CD14-positive monocyte (primary cell): Measurements from ENCODE around the gene TMA7. TPM values are rescaled to one million over a fixed set of nuclear protein-coding genes. Genes with fewer than 3 reads are reported as not detected.
"Not testable (repeated sequence)": the region's sequence is repeated elsewhere in the genome, so short reads cannot be mapped to it uniquely, and the experiment has no call there.

ENCODE experiments used
- DNase-seq, 3 donors: peaks; one replicate each; pipeline ENCODE4 v3.0.0-alpha.2; 2011 to 2022
- H2AFZ ChIP-seq: 2 replicates; pipeline ENCODE4 v1.6.0; 2012; ENCODE audit warnings: mild to moderate bottlenecking, low read depth, low read length, inconsistent platforms; ENCODE audit not compliant: insufficient read depth, poor library complexity, severe bottlenecking
- H3K27ac ChIP-seq, 2 donors: 1 replicate in 1 of 2; 2 replicates in 1 of 2; pipeline ENCODE4 v1.5.1; 2012 to 2013; ENCODE audit warnings: low read length in 2 of 2, control low read depth in 1 of 2, inconsistent platforms in 1 of 2, low read depth in 1 of 2, mild to moderate bottlenecking in 1 of 2
- H3K27me3 ChIP-seq, 2 donors: one replicate each; pipeline versions ENCODE4 v1.6.0 to v1.6.1; 2011 to 2013; ENCODE audit warnings: low read length in 2 of 2; ENCODE audit not compliant: control insufficient read depth in 2 of 2, insufficient read depth in 2 of 2
- H3K36me3 ChIP-seq, 2 donors: replicated peaks in 1 of 2; 1 replicate in 1 of 2; 2 replicates in 1 of 2; pipeline versions ENCODE4 v1.5.1 to v1.6.1; 2012 to 2013; ENCODE audit warnings: low read length in 2 of 2, control low read depth in 1 of 2, inconsistent platforms in 1 of 2, mild to moderate bottlenecking in 1 of 2; ENCODE audit not compliant: insufficient read depth in 2 of 2, control insufficient read depth in 1 of 2
- H3K4me1 ChIP-seq, 2 donors: 1 replicate in 1 of 2; 2 replicates in 1 of 2; pipeline versions ENCODE4 v1.5.1 to v1.6.1; 2012 to 2013; ENCODE audit warnings: low read length in 2 of 2, control low read depth in 1 of 2, inconsistent platforms in 1 of 2, mild to moderate bottlenecking in 1 of 2, moderate library complexity in 1 of 2; ENCODE audit not compliant: insufficient read depth in 2 of 2, control insufficient read depth in 1 of 2
- H3K4me2 ChIP-seq: replicated peaks from 2 replicates; pipeline ENCODE3; 2012; ENCODE audit warnings: low read length, moderate library complexity, mild to moderate bottlenecking; ENCODE audit not compliant: poor library complexity, severe bottlenecking; ENCODE audit errors: extremely low read depth
- H3K4me3 ChIP-seq, 3 experiments: fragments of 200-600 bp in 1 of 3; sonication (generic) in 1 of 3; replicated peaks in 1 of 3; 1 replicate in 2 of 3; 2 replicates in 1 of 3; pipeline ENCODE4 v1.5.1; 2011 to 2013; ENCODE audit warnings: low read length in 3 of 3, mild to moderate bottlenecking in 3 of 3, control low read depth in 2 of 3, low read depth in 2 of 3, inconsistent platforms in 1 of 3, moderate library complexity in 1 of 3
- H3K79me2 ChIP-seq: 2 replicates; pipeline ENCODE4 v1.6.0; 2012; ENCODE audit warnings: mild to moderate bottlenecking, control low read depth, inconsistent platforms, low read length, moderate library complexity; ENCODE audit not compliant: insufficient read depth
- H3K9ac ChIP-seq: 2 replicates; pipeline ENCODE4 v1.6.0; 2017; ENCODE audit warnings: low read length, mild to moderate bottlenecking; ENCODE audit not compliant: insufficient read depth, poor library complexity, severe bottlenecking
- H3K9me3 ChIP-seq, 2 donors: replicated peaks in 1 of 2; 1 replicate in 1 of 2; 2 replicates in 1 of 2; pipeline versions ENCODE4 v1.5.1 to v1.6.1; 2012 to 2013; ENCODE audit warnings: low read length in 2 of 2, control low read depth in 1 of 2; ENCODE audit not compliant: control insufficient read depth in 1 of 2, insufficient read depth in 1 of 2
- H4K20me1 ChIP-seq: 2 replicates; pipeline ENCODE4 v1.6.0; 2012; ENCODE audit warnings: mild to moderate bottlenecking, low read length, control low read depth, moderate library complexity; ENCODE audit not compliant: insufficient read depth
- H3K27ac Mint-ChIP-seq, 7 donors: one replicate each; pipeline ENCODE4 v1.8.0; 2020; ENCODE audit warnings: mild to moderate bottlenecking in 7 of 7, mixed read lengths in 7 of 7, moderate library complexity in 6 of 7, inconsistent platforms in 2 of 7
- H3K27me3 Mint-ChIP-seq, 3 donors: one replicate each; pipeline ENCODE4 v1.8.0; 2021 to 2022; ENCODE audit warnings: low read depth in 3 of 3, mild to moderate bottlenecking in 3 of 3, mixed read lengths in 3 of 3, moderate library complexity in 3 of 3, inconsistent platforms in 1 of 3
- H3K36me3 Mint-ChIP-seq, 2 donors: one replicate each; pipeline ENCODE4 v1.8.0; 2020; ENCODE audit warnings: mixed read lengths in 2 of 2, inconsistent platforms in 1 of 2, mild to moderate bottlenecking in 1 of 2
- H3K4me1 Mint-ChIP-seq: one replicate; pipeline ENCODE4 v1.8.0; 2020; ENCODE audit warnings: mild to moderate bottlenecking, mixed read lengths
- H3K4me3 Mint-ChIP-seq, 2 donors: one replicate each; pipeline ENCODE4 v1.8.0; 2020; ENCODE audit warnings: mild to moderate bottlenecking in 2 of 2, mixed read lengths in 2 of 2, moderate library complexity in 1 of 2
- H3K9me3 Mint-ChIP-seq, 7 donors: one replicate each; pipeline ENCODE4 v1.8.0; 2020 to 2022; ENCODE audit warnings: mixed read lengths in 7 of 7, mild to moderate bottlenecking in 6 of 7, moderate library complexity in 6 of 7, inconsistent platforms in 2 of 7
- CTCF ChIP-seq: fragments of 200-600 bp; IDR thresholded peaks from one replicate; pipeline ENCODE4 v1.8.0; 2022; ENCODE audit warnings: antibody characterized with exemption, mild to moderate bottlenecking
- WGBS: methylation state at CpG from one replicate; pipeline ENCODE4 v1.1.5; 2013; ENCODE audit warnings: missing lambda C conversion rate; ENCODE audit not compliant: insufficient coverage; 5-methylcytosine and 5-hydroxymethylcytosine counted together
- intact Hi-C, 2 donors: fragments of 100-400 bp; cut with micrococcal nuclease; formaldehyde crosslinking; loops; one replicate each; pipeline versions ENCODE4 v1.15.0 to v1.15.1; 2023
- polyA plus RNA-seq, 3 donors: library from polyadenylated mRNA; depleted of rRNA in 1 of 3; unstranded in 2 of 3; stranded (reverse) in 1 of 3; fragments of 300-500 nt in 2 of 3; fragments of >200 nt in 1 of 3; fragmentation: Illumina TruSeq in 2 of 3; gene quantifications; 1 replicate in 2 of 3; 2 replicates in 1 of 3; pipeline ENCODE4 v1.2.3, GENCODE V29; 2012 to 2021

TMA7 gene
- polyA plus RNA-seq, 3 donors, result 301 to 559 (median 478) TPM

- H3K27ac ChIP-seq, result no peak overlapping the region
- no peak overlapping the region for H3K9ac ChIP-seq
- intact Hi-C loops, result loop anchor here (1.0 to 5.0 kb wide), 3 partner anchors 35 to 286 kb away; partner anchors contain the start of gene NCKIPSD (in 2 of the 2)
- peak; percentile 82 for TF ChIP-seq CTCF
- peaks cover 0 to 4% (median 0%) of the 10 kb centered on the region in 3 donors for H3K27me3 Mint-ChIP-seq
- H2AFZ ChIP-seq, result no peak overlapping the region
- DNase-seq, result peak; percentile 53 to 73 (median 65)
- 70% methylated on average over 1 of the region's 6 CpGs for WGBS
- no peaks in the 10 kb centered on the region for H3K79me2 ChIP-seq
- no peak overlapping the region for H3K4me2 ChIP-seq
- H4K20me1 ChIP-seq, result no peaks in the 10 kb centered on the region
- no peaks in the 10 kb centered on the region for H3K36me3 ChIP-seq
- H3K4me3 Mint-ChIP-seq, result no peak overlapping the region
- peaks cover 18% of the 10 kb centered on the region for H3K4me1 Mint-ChIP-seq
- H3K27me3 ChIP-seq, result no peaks in the 10 kb centered on the region
- H3K4me1 ChIP-seq, result peaks cover 11 to 14% of the 10 kb centered on the region in 2 donors
- H3K4me3 ChIP-seq, result no peak overlapping the region
- H3K9me3 ChIP-seq, result no peaks in the 10 kb centered on the region
- H3K27ac Mint-ChIP-seq, result no peak overlapping the region
- no peaks in the 10 kb centered on the region for H3K9me3 Mint-ChIP-seq
- no peaks in the 10 kb centered on the region for H3K36me3 Mint-ChIP-seq
Measured at GRCh38 chr3:48400824-48401433, 39.1 kb upstream of the TMA7 start.

- H4K20me1 ChIP-seq, H3K9me3 Mint-ChIP-seq, H3K9ac ChIP-seq, H3K36me3 Mint-ChIP-seq, H3K27me3 Mint-ChIP-seq, H3K27ac ChIP-seq, H3K4me3 Mint-ChIP-seq, H3K36me3 ChIP-seq, H3K4me2 ChIP-seq, H2AFZ ChIP-seq, H3K27me3 ChIP-seq, H3K27ac Mint-ChIP-seq, H3K9me3 ChIP-seq, H3K4me3 ChIP-seq, H3K79me2 ChIP-seq: not testable (repeated sequence)
- peaks cover 18% of the 10 kb centered on the region for H3K4me1 Mint-ChIP-seq
- intact Hi-C loops, result loop anchor here (1.0 to 5.0 kb wide), 3 partner anchors 35 to 286 kb away; partner anchors contain the start of gene NCKIPSD (in 2 of the 2)
- peaks cover 11 to 14% of the 10 kb centered on the region in 2 donors for H3K4me1 ChIP-seq
- WGBS, result 95% methylated on average over 9 of the region's 12 CpGs
- peak in 1 of 3 donors; percentile 1 for DNase-seq
Measured at GRCh38 chr3:48401434-48401901, 38.6 kb upstream of the TMA7 start.
